GM12872 (cell line): ENCODE data around the gene GTPBP6.

Experiments used
- TF ChIP-seq, protein P1 (sequence below): IDR thresholded peaks from 3 replicates; pipeline ENCODE4 v1.5.1; 2011; ENCODE audit warnings: low read depth, mild to moderate bottlenecking, low read length, moderate library complexity; ENCODE audit not compliant: insufficient read depth

Gene GTPBP6

DNA sequence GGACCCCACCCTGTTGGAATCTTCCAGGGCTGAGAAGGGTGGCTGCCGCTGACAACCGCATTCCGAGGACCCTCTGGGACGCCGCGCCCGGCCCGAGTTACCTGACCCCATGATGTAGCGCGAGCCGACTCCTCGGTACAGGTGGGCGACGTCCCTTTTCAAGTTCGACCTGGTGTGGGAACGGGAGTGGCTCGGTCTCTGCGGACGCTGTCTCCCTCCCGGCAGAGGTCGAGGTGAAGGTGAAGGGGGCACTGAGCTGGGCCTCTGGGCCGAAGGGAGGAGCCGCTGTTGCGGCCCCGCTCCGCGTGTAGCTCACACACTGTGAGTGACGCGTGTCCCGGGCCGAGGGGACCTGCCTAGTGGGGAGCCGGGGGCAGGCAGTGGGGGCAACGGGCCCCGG is 4.5 kb downstream of the GTPBP6 start:
- TF ChIP-seq, protein P1, sequence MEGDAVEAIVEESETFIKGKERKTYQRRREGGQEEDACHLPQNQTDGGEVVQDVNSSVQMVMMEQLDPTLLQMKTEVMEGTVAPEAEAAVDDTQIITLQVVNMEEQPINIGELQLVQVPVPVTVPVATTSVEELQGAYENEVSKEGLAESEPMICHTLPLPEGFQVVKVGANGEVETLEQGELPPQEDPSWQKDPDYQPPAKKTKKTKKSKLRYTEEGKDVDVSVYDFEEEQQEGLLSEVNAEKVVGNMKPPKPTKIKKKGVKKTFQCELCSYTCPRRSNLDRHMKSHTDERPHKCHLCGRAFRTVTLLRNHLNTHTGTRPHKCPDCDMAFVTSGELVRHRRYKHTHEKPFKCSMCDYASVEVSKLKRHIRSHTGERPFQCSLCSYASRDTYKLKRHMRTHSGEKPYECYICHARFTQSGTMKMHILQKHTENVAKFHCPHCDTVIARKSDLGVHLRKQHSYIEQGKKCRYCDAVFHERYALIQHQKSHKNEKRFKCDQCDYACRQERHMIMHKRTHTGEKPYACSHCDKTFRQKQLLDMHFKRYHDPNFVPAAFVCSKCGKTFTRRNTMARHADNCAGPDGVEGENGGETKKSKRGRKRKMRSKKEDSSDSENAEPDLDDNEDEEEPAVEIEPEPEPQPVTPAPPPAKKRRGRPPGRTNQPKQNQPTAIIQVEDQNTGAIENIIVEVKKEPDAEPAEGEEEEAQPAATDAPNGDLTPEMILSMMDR: no peak

DNA sequence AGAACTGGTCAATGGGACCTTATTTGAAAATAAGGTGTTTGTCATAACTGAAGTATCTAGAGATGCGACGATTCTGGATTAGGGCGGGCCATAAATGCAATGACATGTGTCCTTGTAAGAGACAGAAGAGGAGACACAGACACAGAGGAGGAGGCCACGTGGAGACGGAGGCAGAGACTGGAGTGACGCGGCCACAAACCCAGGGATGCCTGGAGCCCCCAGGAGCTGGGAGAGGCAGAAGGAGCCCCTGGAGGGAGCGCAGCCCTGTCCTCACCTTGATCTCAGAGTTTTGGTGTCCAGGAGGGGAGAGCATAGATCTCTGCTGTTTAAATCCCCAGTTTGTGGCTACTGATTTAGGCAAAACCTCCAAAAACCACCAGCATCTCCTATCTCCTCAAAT is 5.0 kb downstream of the GTPBP6 start:
- TF ChIP-seq, protein P1: no peak

- TF ChIP-seq, protein P1: no peak
Observed at GRCh38 chrX:312621-313331, 5.8 kb downstream of the GTPBP6 start.

- TF ChIP-seq, protein P1: no peak
Observed at GRCh38 chrX:311156-312129, 7.2 kb downstream of the GTPBP6 start.

DNA sequence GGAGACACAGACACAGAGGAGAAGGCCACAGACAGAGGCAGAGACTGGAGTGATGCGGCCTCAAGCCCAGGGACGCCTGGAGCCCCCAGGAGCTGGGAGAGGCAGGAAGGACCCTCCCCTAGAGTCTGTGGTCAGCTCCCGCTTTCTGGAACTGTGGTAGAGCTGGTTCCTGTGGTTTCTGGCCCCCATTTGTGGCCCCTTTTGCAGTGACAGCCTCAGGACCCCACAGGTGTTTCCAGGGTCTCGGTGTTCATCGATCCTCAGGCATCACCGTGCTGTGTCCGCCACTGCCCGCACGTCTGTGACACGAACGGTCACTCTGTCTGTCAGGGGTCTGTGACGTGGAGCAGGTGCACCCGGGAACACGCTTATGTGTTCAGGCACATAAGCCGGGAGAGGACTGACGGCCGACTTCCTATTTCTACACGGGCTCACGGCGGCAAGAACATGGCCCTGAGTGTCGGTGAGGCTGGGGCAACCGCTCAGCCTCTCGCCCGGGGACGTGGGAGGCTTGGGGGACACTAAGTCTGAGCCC is 7.9 kb downstream of the GTPBP6 start:
- TF ChIP-seq, protein P1: no peak

GRCh38 chrX:308821-309520 is 9.6 kb downstream of the GTPBP6 start:
- TF ChIP-seq, protein P1: no peak
